Measurements from ENCODE around the gene WDR35. TPM values are rescaled to one million over a fixed set of nuclear protein-coding genes. Genes with fewer than 3 reads are reported as not detected.

Gene WDR35
- total RNA-seq, 1 experiment from 2014 or later, result 18.6 TPM

GRCh38 chr2:19868224-19868623, 121.7 kb downstream of the WDR35 start:
- Histone ChIP-seq H3K4me1 (peaks cover 8% of the 10 kb centered on the region; the same call in 1 of the 2 replicates), H3K27me3 (no peaks in the 10 kb centered on the region; the same call in 1 of the 2 replicates), H3K9me3 (replicated peaks) (no peaks in the 10 kb centered on the region), H3K27ac (no peak overlapping the region), H3K4me3 (no peak overlapping the region), H3K36me3 (no peaks in the 10 kb centered on the region)
- no peak for DNase-seq

- Histone ChIP-seq H3K4me3 (no peak overlapping the region), H3K9me3 (replicated peaks) (no peaks in the 10 kb centered on the region), H3K4me1 (peaks cover 8% of the 10 kb centered on the region; the same call in 1 of the 2 replicates), H3K36me3 (no peaks in the 10 kb centered on the region), H3K27ac (no peak overlapping the region), H3K27me3 (no peaks in the 10 kb centered on the region; the same call in 1 of the 2 replicates)
- DNase-seq, result no peak
Measured at GRCh38 chr2:19866771-19867170, 123.1 kb downstream of the WDR35 start.

- peaks cover 8% of the 10 kb centered on the region; the same call in 1 of the 2 replicates for H3K4me1 ChIP-seq
- no peaks in the 10 kb centered on the region for H3K27me3 ChIP-seq
- no peaks in the 10 kb centered on the region for H3K9me3 ChIP-seq (replicated peaks)
- H3K4me3 ChIP-seq, result no peak overlapping the region
- H3K36me3 ChIP-seq, result no peaks in the 10 kb centered on the region
- no peak overlapping the region for H3K27ac ChIP-seq
- no peak for DNase-seq
Measured at GRCh38 chr2:19865151-19865550, 124.8 kb downstream of the WDR35 start.

- Histone ChIP-seq H3K9me3 (replicated peaks) (no peaks in the 10 kb centered on the region), H3K36me3 (no peaks in the 10 kb centered on the region), H3K4me3 (no peak overlapping the region), H3K27ac (no peak overlapping the region), H3K4me1 (peaks cover 8% of the 10 kb centered on the region; the same call in 1 of the 2 replicates), H3K27me3 (no peaks in the 10 kb centered on the region)
- DNase-seq, result peak; percentile 47 to 65
Measured at GRCh38 chr2:19864381-19864780, 125.5 kb downstream of the WDR35 start.

DNA sequence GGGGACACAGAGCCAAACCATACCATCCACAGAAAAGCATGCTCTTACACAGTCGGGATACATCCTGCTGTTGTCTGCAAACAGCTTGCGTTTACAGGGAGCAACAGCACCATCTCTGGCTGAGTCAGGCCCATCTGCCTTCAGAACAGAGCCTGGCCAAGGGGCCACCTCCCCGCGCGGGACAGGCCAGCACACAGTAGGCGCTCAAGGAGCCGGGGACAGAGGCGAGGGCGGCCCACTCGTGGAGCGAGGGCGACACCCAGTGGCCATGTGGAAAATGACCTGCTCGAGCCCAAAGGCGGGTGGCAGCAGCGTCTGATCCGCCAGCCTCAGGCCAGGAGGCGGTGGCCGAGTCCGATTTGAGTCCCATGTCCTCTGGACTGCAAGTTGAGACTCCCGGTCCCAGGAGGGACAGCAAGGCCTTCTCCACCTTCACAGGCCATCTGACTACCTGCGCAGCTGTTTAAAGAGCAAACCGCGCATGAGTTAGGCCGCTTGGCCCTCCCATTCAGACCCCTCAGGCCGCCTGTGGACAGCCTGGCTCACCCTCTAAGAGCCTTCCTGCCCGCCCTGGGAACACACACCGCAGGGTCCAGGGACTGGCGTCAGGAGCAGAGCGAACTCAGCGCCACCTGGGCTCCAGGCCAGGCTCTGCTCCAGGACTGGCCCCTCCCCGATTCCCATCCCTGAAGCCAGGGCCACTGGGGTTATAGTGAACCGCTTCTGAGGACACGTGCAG, 126.4 kb downstream of the WDR35 start:
- Histone ChIP-seq H3K4me3 (no peak overlapping the region), H3K27me3 (no peaks in the 10 kb centered on the region), H3K27ac (no peak overlapping the region), H3K36me3 (no peaks in the 10 kb centered on the region), H3K9me3 (replicated peaks) (no peaks in the 10 kb centered on the region), H3K4me1 (peaks cover 8% of the 10 kb centered on the region; the same call in 1 of the 2 replicates)
- DNase-seq, result peak; percentile 56 to 79

DNA sequence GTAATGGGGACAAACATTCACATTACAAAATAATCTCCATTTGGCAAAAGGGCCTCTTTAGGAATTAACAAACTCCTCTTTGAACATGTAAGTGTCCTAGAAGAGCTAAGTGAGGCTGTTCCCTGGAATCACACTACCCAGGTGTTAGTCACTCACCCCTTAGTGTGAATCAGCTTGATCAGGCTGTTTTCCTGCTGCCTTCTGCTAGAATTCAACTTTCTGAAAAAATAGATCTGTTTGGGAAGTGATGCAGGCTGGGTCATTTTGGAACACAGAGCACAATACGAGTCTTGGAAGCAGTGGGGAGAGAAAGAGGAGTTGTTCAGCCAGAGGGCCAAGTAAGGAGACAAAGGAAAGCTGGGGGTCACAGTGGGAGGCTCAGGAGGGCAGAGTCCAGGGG, 128.1 kb downstream of the WDR35 start:
- no peak overlapping the region for H3K27ac ChIP-seq
- no peaks in the 10 kb centered on the region for H3K27me3 ChIP-seq
- no peak overlapping the region for H3K4me3 ChIP-seq
- peaks cover 8% of the 10 kb centered on the region; the same call in 1 of the 2 replicates for H3K4me1 ChIP-seq
- no peaks in the 10 kb centered on the region for H3K36me3 ChIP-seq
- no peaks in the 10 kb centered on the region for H3K9me3 ChIP-seq (replicated peaks)
- no peak for DNase-seq

Other genes starting within 250 kb of the WDR35 start
- gene TTC32, start 88.1 kb downstream of the WDR35 start, total RNA-seq (2014; rRNA removed; shearing (Covaris generic)), result 17.4 and 21.1 TPM in 2 replicates
- 0.15 and 0.40 TPM in 2 replicates for gene MATN3, start 22.6 kb upstream of the WDR35 start, total RNA-seq (2014; rRNA removed; shearing (Covaris generic))
- 121 and 133 TPM in 2 replicates for gene LAPTM4A, start 61.5 kb upstream of the WDR35 start, total RNA-seq (2014; rRNA removed; shearing (Covaris generic))
- 61.8 and 62.6 TPM in 2 replicates for gene SDC1, start 235.0 kb upstream of the WDR35 start, total RNA-seq (2014; rRNA removed; shearing (Covaris generic))